HTR-8/SVneo (cell line): Measurements from ENCODE around the gene DNAH8.
A peak's percentile ranks its signal among the peaks of the same experiment; 100 is the strongest.

Source experiments
- DNase-seq: peaks from one replicate; pipeline ENCODE4 v3.0.0; 2011; ENCODE audit warnings: low spot score, mixed read lengths; ENCODE audit not compliant: insufficient read length
- FAIRE-seq: peaks from 2 replicates; lab custom pipeline; 2011; peaks lifted over from hg19 to GRCh38; lab: Jason Lieb, UNC

The DNAH8 gene

DNA sequence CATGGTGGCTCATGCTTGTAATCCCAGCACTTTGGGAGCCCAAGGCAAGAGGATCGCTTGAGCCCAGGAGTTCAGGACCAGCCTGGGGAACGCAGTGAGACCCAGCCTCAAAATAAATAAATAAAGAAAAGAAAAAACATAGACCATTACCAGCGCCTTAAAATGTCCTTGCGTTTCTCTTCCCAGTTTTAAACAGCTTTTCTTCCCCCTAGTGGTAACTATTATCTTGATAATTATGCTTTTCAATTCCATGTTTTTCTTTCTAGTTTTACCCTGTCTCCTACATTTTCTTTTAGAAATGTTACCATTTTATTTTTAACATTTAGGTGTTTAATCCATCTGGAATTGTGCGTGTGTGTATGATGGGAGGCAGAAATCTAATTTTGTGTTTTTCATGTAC, 24.4 kb downstream of the DNAH8 start:
- no peak for DNase-seq
- no peak for FAIRE-seq

DNA sequence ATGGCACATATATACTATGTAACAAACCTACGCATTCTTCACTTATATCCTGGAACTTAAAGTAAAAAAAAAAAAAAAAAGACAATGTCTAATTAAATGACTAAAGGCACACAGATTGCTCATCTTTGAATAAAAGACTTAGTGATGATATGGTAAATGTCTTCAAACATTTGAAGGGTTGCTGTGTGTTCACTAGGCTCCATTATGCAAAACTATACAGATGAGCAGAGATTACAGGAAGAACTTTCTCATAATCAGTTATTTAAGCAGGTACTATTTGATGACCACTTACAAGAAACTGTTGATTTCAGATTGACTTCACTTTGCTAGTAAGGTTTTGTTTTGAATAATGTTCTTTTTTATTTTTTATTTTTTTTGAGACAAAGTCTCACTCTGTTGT, 34.4 kb downstream of the DNAH8 start:
- FAIRE-seq, result no peak
- DNase-seq, result no peak

DNA sequence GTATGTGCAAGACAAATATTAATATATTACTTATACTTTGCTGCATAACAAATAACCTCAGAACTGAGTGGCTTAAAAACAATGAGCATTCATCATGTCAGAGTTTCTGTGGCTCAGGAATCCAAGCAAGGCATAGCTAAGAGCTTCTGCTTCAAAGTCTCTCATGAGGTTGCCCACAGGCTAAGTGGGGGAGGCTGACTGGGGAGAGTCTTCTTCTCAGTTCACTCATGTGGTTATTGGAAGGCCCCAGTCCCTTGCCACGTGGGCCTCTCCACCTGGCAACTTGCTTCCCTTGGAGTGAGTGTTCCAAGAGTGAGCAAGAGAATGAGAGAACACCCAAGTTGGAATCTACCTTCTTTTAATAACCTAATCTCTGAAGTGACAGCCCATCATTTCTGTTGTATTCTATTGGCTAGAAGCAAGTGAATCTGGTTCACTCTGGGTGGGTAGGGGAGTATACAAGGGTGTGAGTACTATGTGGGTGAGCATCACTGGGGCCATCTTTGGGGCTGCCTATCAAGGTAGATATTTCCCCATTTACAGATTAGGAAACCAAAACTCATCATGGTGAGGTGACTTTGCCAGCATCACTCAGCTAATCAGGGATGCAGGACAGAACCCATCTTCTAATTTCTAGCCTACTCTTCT, 36.0 kb downstream of the DNAH8 start:
- DNase-seq (no peak), FAIRE-seq (no peak)

DNA sequence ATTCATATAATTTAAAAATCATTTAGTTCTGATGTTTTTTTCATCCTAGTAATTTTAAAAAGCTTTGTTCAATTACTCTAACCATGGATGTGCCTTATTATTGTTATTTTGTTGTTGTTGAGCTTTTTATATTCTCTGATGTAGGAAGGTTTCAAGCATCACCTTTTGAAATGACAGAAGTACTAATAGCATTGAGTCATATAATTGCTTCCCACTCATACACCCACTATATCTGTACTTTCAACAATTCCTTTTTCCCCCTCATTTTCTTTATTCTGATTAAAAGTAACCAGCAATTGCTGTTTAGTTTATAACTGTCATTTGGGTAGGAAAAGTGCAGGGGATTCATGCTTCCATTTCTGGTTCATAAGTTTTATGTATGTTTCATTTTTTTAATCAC, 38.6 kb downstream of the DNAH8 start:
- no peak for FAIRE-seq

DNA sequence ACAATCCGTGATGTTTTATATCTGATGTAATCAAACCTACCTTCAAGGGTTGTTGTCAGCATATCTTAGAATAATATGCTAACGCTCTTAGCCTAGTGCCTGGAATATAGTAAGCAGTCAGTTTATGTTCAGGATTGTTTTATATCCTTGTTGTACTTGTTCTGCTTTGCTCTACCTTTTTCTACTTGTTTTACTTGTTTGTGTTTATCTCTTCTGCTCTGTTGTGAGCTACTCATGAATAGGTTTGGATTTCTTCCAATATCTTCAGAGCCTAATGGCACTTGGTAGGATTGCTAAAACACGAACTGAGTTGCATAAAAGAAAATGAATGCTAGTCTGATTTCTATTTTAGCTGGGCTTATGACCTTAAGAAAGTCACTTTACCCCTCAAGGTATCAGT, 40.1 kb downstream of the DNAH8 start:
- no peak for DNase-seq
- no peak for FAIRE-seq

More for the DNA sequence above, 38.6 kb downstream of the DNAH8 start:
- DNase-seq, result no peak

DNA sequence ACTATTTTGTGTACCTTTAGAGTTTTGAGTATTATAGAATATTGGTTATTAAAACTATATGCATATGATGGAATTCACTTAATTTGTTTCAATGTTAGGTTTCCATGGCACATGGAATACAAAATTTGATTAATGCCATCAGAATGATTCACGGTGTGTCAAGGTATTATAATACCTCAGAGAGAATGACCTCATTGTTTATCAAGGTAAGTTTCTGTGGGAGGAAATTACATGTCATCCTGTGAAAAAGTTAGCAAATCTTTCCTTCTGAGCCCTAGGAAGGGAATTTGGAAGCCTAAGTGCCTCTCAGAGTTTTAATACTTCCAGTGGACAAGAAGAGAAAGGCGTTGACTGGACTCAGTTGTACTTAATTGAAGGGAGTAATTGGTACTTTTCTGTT, 40.8 kb downstream of the DNAH8 start:
- DNase-seq, result no peak
- FAIRE-seq, result no peak

DNA sequence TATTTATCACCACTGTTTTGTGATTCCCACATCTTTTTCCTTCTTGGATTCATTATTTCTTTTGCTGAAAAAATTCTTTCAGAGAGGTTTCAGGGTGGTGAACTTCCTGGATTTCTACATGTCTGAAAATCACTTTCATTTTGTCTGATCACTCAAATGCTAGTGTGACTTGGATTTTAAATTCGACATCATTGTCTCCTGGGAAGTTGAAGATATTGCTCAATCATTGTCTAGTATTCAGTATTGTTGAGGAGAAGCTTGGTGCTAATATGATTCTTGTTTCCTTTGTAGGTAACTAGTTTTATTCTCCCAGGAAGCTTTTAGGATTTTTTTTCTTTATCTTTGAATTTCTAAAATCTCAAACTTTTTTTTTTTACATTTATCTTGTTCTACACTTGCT, 45.0 kb downstream of the DNAH8 start:
- FAIRE-seq (no peak), DNase-seq (no peak)

DNA sequence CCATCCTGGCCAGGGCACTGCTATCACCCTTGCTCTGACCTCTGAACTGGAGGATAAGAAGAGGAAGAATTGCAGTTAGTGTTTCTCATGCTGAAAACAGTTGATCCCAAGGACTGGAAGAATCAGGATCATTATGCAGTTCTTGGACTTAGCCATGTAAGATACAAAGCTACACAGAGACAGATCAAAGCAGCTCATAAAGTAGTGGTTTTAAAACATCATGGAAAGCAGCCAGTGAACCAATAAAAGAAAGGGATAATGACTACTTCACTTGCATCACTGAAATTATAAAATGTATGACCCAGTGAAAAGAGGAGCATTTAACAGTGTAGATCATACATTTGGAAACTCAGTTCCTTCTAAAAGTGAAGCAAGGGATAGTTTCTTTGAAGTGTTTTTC, 47.7 kb downstream of the DNAH8 start:
- DNase-seq, result no peak
- no peak for FAIRE-seq

DNA sequence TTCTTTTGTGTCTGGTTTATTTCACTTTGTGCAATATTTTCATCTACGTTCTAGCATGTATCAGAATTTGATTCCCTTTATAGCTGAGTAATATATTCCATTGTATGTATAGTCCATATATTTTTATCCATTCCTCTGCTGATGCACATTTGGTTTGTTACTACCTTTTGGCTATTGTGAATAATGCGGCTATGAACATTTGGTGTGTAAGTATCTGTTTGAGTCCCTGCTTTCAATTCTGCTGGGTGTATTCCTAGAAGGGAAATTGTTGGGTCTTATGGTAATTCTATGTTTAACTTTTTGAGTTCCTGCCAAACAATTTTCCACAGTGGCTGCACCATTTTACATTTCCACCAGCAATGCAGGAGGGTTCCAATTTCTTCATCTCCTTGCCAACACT, 52.4 kb downstream of the DNAH8 start:
- no peak for FAIRE-seq

DNA sequence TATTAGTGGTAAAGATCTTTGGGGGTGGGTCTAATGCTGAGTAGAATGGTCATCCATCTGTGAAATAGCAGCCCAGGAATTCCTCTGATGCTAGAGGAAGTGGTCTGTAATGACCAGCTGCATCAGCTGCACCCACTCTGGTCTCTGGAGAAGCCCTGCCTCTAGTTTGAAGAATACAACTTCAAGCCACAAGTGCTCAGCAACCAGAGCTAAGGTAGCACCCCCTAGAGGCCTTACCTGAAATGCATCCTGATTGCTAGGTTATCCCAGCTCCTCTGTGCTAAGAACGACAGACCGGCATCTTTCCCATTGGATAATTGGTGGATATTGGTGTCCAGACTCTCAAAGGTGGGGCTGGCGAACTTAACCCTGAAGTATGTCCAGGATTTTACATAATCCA, 58.2 kb downstream of the DNAH8 start:
- DNase-seq (no peak), FAIRE-seq (no peak)

More for the DNA sequence above, 52.4 kb downstream of the DNAH8 start:
- no peak for DNase-seq

DNA sequence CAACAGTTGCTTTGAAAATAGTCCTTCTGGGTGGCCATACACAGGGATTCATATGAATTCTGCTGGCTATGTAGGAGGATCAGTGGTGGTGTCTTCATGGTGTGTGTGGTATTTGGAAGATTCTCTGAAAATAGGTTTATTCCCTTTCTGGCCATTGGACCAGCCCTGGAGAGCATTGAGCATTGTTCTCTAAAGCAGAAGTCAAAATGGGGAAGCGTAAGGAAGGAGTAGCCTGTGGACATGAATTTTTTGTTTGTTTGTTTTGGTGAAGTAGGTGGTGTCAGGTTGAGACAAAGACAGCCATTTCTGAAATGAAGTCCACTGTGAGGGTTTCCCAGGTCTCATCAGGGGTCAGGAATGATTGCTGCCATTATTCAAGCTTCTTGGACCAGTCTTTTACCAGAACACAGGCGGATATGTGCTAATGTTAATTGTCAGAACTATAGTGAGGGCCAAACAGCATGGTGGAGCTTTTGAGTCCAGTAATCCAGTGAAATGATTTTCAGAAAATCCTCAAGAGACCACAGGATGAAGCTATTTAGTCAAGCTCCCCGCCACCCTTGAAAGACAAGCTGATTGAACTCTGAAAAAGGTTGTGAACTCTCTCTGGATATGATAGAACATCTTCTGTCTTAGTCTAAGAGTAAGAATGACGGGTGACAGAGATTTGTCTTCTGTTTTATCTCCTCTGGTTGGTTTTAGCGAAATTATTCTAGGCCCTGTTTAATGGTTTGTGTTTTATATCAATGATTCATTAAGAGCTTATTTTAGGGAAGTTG, 60.0 kb downstream of the DNAH8 start:
- DNase-seq (no peak), FAIRE-seq (no peak)

DNA sequence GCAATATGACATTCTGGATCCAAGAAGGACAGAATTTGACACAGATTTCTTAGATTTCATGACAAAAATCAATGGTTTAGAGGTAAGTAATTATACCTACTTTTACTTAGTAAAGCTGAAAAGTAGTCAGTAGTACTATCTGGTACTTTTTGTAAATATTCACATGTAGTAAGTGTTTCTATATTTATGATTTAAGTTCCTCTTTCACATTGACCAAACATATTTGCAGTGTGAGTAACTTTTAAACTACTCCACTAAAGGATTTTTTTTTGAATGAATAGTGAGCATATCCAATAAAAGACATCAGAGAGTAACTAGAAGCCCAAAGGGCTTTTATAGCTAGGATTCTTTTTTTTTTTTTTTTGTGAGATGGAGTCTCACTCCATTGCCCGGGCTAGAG, 60.8 kb downstream of the DNAH8 start:
- DNase-seq (no peak), FAIRE-seq (no peak)

DNA sequence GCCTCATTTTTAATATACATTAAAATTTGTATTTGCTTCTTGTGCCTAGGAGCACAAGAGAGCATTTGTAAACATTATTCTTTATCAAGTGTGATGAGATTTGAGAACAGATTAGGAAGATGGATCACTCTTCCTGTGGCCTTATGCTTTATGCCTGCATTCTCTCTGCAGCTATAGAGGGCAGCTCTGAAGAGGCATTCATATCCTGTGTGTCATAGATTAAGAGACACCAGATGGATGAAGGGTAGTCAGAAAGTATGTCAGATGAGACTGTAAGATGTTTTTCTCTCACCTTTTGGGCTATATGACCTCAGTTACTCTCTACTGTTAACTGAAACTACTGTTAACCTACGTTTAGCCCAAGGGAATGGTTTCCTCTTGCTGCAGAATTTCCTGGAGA, 61.4 kb downstream of the DNAH8 start:
- DNase-seq, result peak; percentile 39
- no peak for FAIRE-seq

DNA sequence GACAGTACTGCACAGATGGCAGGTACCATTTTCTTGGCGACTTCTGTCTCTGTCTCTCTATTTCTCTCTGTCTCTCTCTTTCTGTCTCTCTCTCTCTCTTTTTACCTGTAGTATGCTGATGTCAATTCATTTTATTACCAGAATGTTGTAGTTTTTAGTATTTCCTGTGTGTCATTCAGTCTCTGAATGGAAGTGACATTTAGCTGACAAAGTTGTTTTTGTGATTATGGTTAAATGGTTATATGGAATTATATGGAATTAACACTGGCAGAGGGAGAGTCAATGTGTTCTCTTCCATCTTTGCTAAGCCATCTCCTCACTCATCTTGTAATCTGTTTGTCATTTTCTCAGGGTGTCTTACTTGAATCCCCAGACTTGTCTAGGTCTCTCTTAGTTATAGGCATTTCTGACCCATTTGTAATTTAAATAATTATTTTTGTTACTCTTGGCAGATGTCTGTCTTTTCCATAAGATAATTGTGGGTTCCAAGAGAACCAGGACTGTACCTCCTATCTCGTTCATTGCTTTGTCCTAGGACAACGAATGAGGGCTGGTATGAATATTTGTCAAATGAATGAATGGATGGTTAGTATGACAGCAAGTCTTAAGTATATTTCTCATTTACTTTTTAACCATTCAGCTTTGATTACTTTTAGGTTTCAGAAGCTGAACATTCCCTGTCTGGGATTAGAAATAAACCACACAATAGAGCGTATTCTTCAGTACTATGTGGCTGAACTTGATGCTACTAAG, 64.4 kb downstream of the DNAH8 start:
- DNase-seq (no peak), FAIRE-seq (no peak)

DNA sequence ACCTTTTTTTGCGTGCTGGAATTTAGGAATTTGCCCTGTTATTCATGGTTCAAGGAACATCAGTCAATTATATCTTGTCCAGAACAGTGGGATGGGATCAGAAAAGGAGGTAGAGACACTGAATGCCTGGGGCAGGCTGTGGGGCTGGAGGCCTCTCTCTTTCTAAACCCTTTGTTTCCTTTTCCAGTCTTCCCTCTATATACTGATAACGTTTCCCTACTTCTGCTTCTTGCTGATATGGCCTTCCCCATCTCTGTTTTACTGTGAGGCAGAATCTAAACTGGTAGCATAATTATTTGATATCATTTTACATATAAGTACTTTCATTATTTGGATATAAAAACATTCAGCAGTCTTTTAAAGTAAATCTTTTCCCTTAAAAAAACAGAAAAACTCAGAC, 67.5 kb downstream of the DNAH8 start:
- no peak for FAIRE-seq

DNA sequence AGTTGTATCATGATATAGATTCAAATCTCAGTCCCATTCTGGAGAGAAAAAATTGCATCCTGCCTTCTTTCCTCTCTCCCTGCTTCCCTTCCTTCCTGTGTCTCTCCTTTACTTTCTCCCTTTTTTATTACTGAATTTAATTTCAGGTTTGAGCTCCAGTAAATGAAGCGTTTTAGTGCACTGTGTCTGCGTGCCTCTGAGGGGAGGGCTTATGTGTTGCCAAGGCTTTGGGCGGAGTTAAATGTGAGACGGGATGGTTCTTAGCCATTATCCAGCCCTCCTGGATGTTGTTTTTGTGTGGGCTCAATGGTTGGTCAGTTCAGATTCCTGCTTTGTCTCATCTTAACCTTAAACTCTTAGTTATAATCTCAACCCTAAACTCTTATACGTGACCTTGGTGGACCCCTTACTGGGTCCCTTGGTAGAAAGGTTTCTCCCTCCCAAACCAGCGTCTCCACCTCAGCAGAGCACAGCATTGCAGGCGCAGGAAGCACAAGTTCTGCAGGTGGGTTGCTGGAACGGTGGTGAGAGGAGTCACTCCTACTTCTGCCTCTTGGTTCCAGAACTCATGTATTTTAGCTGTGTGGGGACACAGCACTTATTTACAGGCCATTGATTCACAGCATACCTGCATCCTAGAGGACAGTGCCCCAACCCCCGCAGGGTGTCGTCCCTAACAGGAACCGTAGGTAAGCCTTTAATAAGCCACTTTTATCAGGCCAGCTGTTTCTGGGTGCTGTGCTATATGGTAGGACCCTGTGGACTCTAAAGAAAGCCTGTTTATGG, 68.5 kb downstream of the DNAH8 start:
- DNase-seq (no peak), FAIRE-seq (no peak)

More for the DNA sequence above, 67.5 kb downstream of the DNAH8 start:
- no peak for DNase-seq

DNA sequence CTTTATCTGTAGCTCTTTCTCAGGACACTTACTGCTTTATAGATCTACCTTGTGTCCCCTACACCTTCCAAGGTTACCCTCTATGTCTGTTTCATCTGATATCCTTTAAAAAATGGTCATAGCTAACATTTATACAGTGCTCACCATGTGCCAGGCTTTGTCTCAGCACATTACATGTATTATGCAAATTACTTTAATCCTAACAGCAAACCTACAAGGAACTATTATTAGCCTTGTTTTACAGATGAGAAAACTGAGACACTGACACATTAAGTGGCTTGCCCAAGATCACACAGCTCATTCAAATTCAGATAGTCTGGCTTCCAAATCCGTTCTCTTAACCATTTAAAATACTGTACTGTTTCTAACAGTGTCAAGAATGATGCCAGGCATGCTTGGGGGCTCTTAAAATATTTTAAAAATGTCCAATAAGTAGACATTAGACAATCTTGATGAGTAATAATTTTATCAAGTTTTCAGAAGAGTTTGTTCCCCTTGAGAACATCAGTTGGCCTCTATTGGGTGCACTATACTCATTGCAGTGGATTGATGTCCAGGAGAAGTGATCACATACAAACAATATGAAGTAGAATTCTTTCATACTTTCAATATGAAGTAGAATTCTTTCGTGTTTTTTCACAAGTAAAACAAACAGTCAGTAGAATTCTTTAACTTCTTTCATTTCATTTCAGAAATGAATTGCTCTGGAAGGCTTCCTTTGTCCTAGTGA, 69.6 kb downstream of the DNAH8 start:
- DNase-seq, result no peak
- no peak for FAIRE-seq

DNA sequence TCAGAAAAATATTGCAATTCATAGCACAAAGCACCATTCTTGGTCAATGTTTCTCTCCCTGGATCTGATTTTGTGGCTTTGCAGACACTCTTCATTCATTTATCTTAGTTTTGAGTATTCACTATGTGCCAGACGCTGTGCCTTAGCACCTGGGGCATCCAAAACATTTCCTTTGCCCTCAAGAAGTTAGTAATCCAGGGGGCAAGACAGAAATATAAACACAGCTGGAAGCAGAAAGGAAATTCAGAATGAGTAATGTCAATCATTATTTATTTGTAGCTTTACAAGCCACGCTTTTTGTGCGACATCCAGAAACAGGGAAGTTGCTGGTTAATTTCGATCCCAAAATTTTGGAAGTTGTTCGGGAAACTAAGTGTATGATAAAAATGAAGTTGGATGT, 71.4 kb downstream of the DNAH8 start:
- no peak for FAIRE-seq

DNA sequence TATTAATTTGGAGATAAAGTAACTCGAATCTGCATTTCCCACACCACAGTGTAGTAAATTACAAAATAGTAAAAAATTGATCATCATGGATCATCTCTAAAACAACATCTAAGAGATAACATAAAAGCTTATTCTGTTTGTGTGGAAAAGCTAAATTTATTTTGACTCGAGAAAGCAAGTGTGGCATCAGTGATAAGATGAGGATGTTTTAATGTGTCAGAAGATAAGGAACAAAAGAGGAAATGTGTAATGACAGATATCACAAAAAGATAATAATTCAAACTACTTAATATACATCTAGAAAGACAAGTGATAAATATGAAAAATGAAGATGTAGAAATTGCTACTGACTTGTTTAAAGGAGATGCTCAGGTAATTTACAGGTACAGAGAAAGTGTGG, 74.1 kb downstream of the DNAH8 start:
- no peak for DNase-seq
- FAIRE-seq, result no peak

More for the DNA sequence above, 71.4 kb downstream of the DNAH8 start:
- no peak for DNase-seq

DNA sequence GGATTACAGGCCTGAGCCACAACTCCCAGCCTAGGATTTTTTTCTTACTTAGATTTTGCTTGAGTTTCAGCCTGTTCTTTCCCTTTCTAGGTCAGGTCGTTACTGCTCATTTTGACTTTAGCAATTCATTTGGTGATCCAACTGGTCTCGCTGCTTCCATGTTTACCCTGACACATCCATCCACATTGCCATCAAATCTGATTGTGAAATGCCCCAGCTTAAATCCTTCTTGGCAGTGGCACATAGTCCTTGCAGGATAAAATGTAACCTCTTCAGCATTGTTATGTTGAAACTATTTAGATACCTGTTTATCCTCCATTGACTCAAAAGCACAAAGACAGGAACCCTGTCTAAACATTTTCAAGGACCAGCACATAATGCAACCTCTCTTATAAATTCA, 77.2 kb downstream of the DNAH8 start:
- FAIRE-seq, result no peak
- no peak for DNase-seq
